H9 (cell line): ENCODE measurements around the gene NXNL2. TPM values are rescaled to one million over a fixed set of nuclear protein-coding genes. Genes with fewer than 3 reads are reported as not detected.

ENCODE experiments used
- DNase-seq: peaks from one replicate; pipeline ENCODE4 v3.0.0-alpha.2; 2017
- H2AFZ ChIP-seq: one replicate; pipeline ENCODE4 v1.6.1; 2013; ENCODE audit warnings: mild to moderate bottlenecking, low read length, control low read depth, moderate library complexity
- H2AK5ac ChIP-seq: 2 replicates; pipeline ENCODE4 v1.6.1; 2013; ENCODE audit warnings: low read length, control low read depth, mixed read lengths; ENCODE audit not compliant: insufficient read length
- H2BK120ac ChIP-seq: one replicate; pipeline ENCODE4 v1.6.1; 2013; ENCODE audit warnings: low read depth, mild to moderate bottlenecking, low read length, control low read depth, inconsistent platforms; ENCODE audit not compliant: poor library complexity, severe bottlenecking
- H2BK12ac ChIP-seq: 2 replicates; pipeline ENCODE4 v1.6.1; 2013; ENCODE audit warnings: low read length, control low read depth, mixed read lengths, low read depth; ENCODE audit not compliant: insufficient read length
- H2BK15ac ChIP-seq: 2 replicates; pipeline ENCODE4 v1.6.1; 2013; ENCODE audit warnings: low read depth, low read length, control low read depth
- H2BK20ac ChIP-seq: one replicate; pipeline ENCODE4 v1.6.1; 2013; ENCODE audit warnings: low read depth, mild to moderate bottlenecking, low read length, control low read depth, inconsistent platforms; ENCODE audit not compliant: poor library complexity, severe bottlenecking
- H2BK5ac ChIP-seq: 2 replicates; pipeline ENCODE4 v1.6.1; 2013; ENCODE audit warnings: low read length, control low read depth, mixed read lengths; ENCODE audit not compliant: insufficient read length
- H3K14ac ChIP-seq: 2 replicates; pipeline ENCODE4 v1.6.1; 2013; ENCODE audit warnings: low read length, control low read depth; ENCODE audit not compliant: insufficient read depth
- H3K18ac ChIP-seq: 2 replicates; pipeline ENCODE4 v1.6.1; 2013; ENCODE audit warnings: low read depth, mild to moderate bottlenecking, mixed read lengths, low read length, control low read depth; ENCODE audit not compliant: insufficient read length
- H3K23ac ChIP-seq: 2 replicates; pipeline ENCODE4 v1.6.1; 2013; ENCODE audit warnings: low read length, control low read depth, mixed read lengths, low read depth; ENCODE audit not compliant: insufficient read length
- H3K23me2 ChIP-seq: 2 replicates; pipeline ENCODE4 v1.6.1; 2013; ENCODE audit warnings: low read depth, mild to moderate bottlenecking, mixed read lengths, low read length, control low read depth; ENCODE audit not compliant: insufficient read length, poor library complexity, severe bottlenecking
- H3K27ac ChIP-seq: 2 replicates; pipeline ENCODE4 v1.5.1; 2013; ENCODE audit warnings: low read length, control low read depth, mixed read lengths, low read depth; ENCODE audit not compliant: insufficient read length
- H3K27me3 ChIP-seq: 2 replicates; pipeline ENCODE4 v1.6.1; 2013; ENCODE audit warnings: low read length, control low read depth, inconsistent platforms; ENCODE audit not compliant: insufficient read depth
- H3K4ac ChIP-seq: 2 replicates; pipeline ENCODE4 v1.6.1; 2013; ENCODE audit warnings: low read depth, mild to moderate bottlenecking, control low read depth, inconsistent platforms, low read length, moderate library complexity
- H3K4me1 ChIP-seq: 2 replicates; pipeline ENCODE4 v1.6.1; 2013; ENCODE audit warnings: low read length, control low read depth, inconsistent platforms; ENCODE audit not compliant: insufficient read depth
- H3K4me2 ChIP-seq: 2 replicates; pipeline ENCODE4 v1.6.1; 2013; ENCODE audit warnings: low read length, control low read depth, mixed read lengths; ENCODE audit not compliant: insufficient read length, insufficient read depth
- H3K56ac ChIP-seq: 2 replicates; pipeline ENCODE4 v1.6.1; 2013; ENCODE audit warnings: low read depth, mild to moderate bottlenecking, mixed read lengths, low read length, control low read depth; ENCODE audit not compliant: insufficient read length
- H3K79me1 ChIP-seq: 2 replicates; pipeline ENCODE4 v1.6.1; 2013; ENCODE audit warnings: low read depth, mild to moderate bottlenecking, moderate library complexity, low read length, control low read depth, inconsistent platforms; ENCODE audit not compliant: insufficient read depth, poor library complexity, severe bottlenecking
- H3K79me2 ChIP-seq: 2 replicates; pipeline ENCODE4 v1.6.1; 2013; ENCODE audit warnings: low read length, control low read depth, inconsistent platforms; ENCODE audit not compliant: insufficient read depth
- H3K9ac ChIP-seq: 2 replicates; pipeline ENCODE4 v1.6.1; 2013; ENCODE audit warnings: low read length, control low read depth, mixed read lengths; ENCODE audit not compliant: insufficient read length; ENCODE audit errors: extremely low read depth
- H3K9me3 ChIP-seq: one replicate; pipeline ENCODE4 v1.6.1; 2013; ENCODE audit warnings: low read depth, low read length, inconsistent platforms; ENCODE audit not compliant: control insufficient read depth
- H3T11ph ChIP-seq: one replicate; pipeline ENCODE4 v1.6.1; 2013; ENCODE audit warnings: mild to moderate bottlenecking, low read length, control low read depth, inconsistent platforms
- H4K20me1 ChIP-seq: one replicate; pipeline ENCODE4 v1.6.1; 2013; ENCODE audit not compliant: control insufficient read depth, insufficient read length, insufficient read depth
- H4K5ac ChIP-seq: 2 replicates; pipeline ENCODE4 v1.6.1; 2013; ENCODE audit warnings: low read depth, mild to moderate bottlenecking, mixed read lengths, low read length, control low read depth; ENCODE audit not compliant: insufficient read length
- H4K8ac ChIP-seq: replicated peaks from 2 replicates; pipeline ENCODE4 v1.6.1; 2013; ENCODE audit warnings: low read length, control low read depth, mixed read lengths, low read depth; ENCODE audit not compliant: insufficient read length
- H4K91ac ChIP-seq: 2 replicates; pipeline ENCODE4 v1.6.1; 2013; ENCODE audit warnings: low read depth, mild to moderate bottlenecking, moderate library complexity, mixed read lengths, low read length, control low read depth; ENCODE audit not compliant: insufficient read length
- H3K27ac Mint-ChIP-seq, 3 experiments: 2 replicates in 2 of 3; 3 replicates in 1 of 3; pipeline ENCODE4 v1.8.0; 2020 to 2021; ENCODE audit warnings: mixed read lengths in 3 of 3, mild to moderate bottlenecking in 1 of 3, moderate library complexity in 1 of 3
- H3K27me3 Mint-ChIP-seq: 2 replicates; pipeline ENCODE4 v1.8.0; 2021; ENCODE audit warnings: low read depth, mild to moderate bottlenecking, moderate library complexity, mixed read lengths
- H3K36me3 Mint-ChIP-seq, 3 experiments: 2 replicates in 2 of 3; 3 replicates in 1 of 3; pipeline ENCODE4 v1.8.0; 2020 to 2021; ENCODE audit warnings: low read depth in 3 of 3, mixed read lengths in 3 of 3; ENCODE audit not compliant: insufficient read depth in 1 of 3
- H3K4me1 Mint-ChIP-seq, 2 experiments: 2 replicates each; pipeline ENCODE4 v1.8.0; 2020; ENCODE audit warnings: mixed read lengths in 2 of 2
- H3K4me3 Mint-ChIP-seq, 2 experiments: 2 replicates in 1 of 2; 3 replicates in 1 of 2; pipeline ENCODE4 v1.8.0; 2020 to 2021; ENCODE audit warnings: mild to moderate bottlenecking in 2 of 2, mixed read lengths in 2 of 2, moderate library complexity in 1 of 2
- H3K9me3 Mint-ChIP-seq, 2 experiments: 2 replicates in 1 of 2; 3 replicates in 1 of 2; pipeline ENCODE4 v1.8.0; 2020; ENCODE audit warnings: mild to moderate bottlenecking in 2 of 2, mixed read lengths in 2 of 2, moderate library complexity in 1 of 2
- CTCF ChIP-seq: fragments of 200-600 bp; sonication (generic); conservative IDR thresholded peaks from 3 replicates; pipeline ENCODE4 v1.8.0; 2021; ENCODE audit warnings: antibody characterized with exemption, mild to moderate bottlenecking
- WGBS: extraction: QIAGEN DNeasy Blood & Tissue Kit; methylation state at CpG from one replicate; pipeline ENCODE4 v1.1.7; 2013; ENCODE audit warnings: missing lambda C conversion rate, low lambda C conversion rate, mixed read lengths; ENCODE audit not compliant: insufficient read length; ENCODE audit errors: extremely low coverage; 5-methylcytosine and 5-hydroxymethylcytosine counted together
- total RNA-seq: library from RNA; stranded (reverse); gene quantifications from 2 replicates; pipeline ENCODE4 v1.2.1, GENCODE V29; 2021

The NXNL2 gene
- total RNA-seq, 1 experiment from 2014 or later: 0.57 TPM

- H3K4me3 Mint-ChIP-seq: no peak overlapping the region
- peaks cover 3 to 8% (median 4%) of the 10 kb centered on the region in 3 experiments; a peak in 5 of 7 replicates for H3K36me3 Mint-ChIP-seq
- no peak overlapping the region for H2BK15ac ChIP-seq
These were observed 46.8 kb upstream of the NXNL2 start for GRCh38 chr9:88488166-88488565.

More at GRCh38 chr9:88488166-88488565, 46.8 kb upstream of the NXNL2 start:
- WGBS: no CpG with 5 or more reads among the region's 4 CpGs
- Histone ChIP-seq H2BK20ac (no peak overlapping the region), H4K8ac (no peak overlapping the region), H3K27me3 (no peaks in the 10 kb centered on the region), H3K9me3 (no peaks in the 10 kb centered on the region), H3K27ac (no peak overlapping the region), H3K56ac (no peak overlapping the region), H3K14ac (no peak overlapping the region), H2AFZ (no peak overlapping the region), H4K20me1 (no peaks in the 10 kb centered on the region), H3K4me1 (no peaks in the 10 kb centered on the region), H3K79me2 (no peaks in the 10 kb centered on the region), H4K91ac (no peak overlapping the region), H3K18ac (no peak overlapping the region), H3K23me2 (no peaks in the 10 kb centered on the region), H3K9ac (no peak overlapping the region), H3K79me1 (no peaks in the 10 kb centered on the region), H2AK5ac (no peak overlapping the region), H2BK12ac (no peak overlapping the region), H3K4ac (no peak overlapping the region), H2BK120ac (no peak overlapping the region), H3K23ac (no peak overlapping the region), H4K5ac (no peak overlapping the region), H3K4me2 (no peak overlapping the region), H2BK5ac (no peak overlapping the region), H3T11ph (no peak overlapping the region)
- Mint-ChIP-seq H3K27me3 (no peaks in the 10 kb centered on the region), H3K9me3 (no peaks in the 10 kb centered on the region), H3K27ac (peak overlapping the region; percentile 21 to 68 (median 42); a peak in 3 of 7 replicates), H3K4me1 (no peaks in the 10 kb centered on the region)
- no peak for DNase-seq
- no peak for TF ChIP-seq CTCF
